Kidney capillary endothelial cell (primary cell): ENCODE data around the gene BBS12.

Experiments used
- DNase-seq: peaks from one replicate; pipeline ENCODE4 v3.0.0-alpha.2; 2018; ENCODE audit warnings: low spot score

BBS12 gene

DNA sequence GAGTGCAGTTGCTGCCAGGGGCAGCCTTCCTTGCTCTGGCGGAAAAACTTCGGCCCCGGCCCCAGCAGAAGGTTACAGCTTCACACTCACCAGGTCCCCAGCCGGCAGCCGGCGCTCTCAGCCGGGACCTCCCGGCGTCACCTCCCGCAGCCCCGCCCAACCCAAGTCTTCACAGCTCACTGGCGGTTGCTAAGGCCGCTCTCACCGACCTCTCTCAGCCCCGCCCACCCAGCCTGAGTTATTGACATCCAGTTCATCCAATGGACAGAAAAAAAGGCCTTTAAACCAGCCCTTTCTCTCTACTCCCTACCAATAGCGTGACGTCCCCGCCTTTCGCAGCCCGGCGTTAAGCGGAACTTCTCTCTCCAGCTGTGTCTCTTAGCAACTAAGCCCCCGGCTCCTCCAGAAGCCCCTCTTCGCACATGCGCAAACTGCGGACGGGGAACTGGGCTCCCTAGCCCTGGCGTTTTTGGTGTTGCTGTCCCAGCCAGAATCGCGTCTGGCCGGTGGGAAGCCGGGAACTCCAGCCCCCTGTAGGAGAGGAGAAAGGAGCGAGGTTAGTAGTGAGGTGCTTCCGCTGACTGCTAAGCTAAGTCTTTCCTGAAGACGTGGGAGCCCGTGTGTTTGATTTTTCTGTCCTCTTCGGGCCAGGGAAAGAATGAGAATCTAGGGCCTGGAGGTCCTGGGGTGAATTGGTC lies at the start of gene BBS12:
BBS12 (plus strand) TSS at position 376 of the 698 bp plus-strand sequence. CDS start 9,189 bp downstream, outside the sequence.
- peak; percentile 99 for DNase-seq

DNA sequence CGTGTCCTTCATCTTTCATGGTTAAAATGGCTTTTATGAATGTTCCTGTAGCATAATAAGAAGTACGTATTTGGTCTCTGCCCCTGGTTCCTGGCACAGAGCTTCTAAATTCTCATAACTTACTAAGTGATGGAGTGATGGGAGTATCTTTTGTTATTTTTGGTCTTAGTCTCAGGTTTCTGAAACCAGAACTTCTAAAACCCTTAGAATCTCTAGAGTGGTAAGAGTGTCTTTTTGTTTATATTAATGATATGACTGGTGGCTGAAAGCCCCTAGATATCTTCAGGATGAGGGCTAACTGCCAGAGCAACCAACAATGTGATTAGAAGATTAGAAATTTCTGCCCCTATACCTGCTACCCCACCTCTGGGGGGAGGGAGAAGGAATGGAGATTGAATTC lies 45.8 kb upstream of the BBS12 start:
- DNase-seq, result no peak

DNA sequence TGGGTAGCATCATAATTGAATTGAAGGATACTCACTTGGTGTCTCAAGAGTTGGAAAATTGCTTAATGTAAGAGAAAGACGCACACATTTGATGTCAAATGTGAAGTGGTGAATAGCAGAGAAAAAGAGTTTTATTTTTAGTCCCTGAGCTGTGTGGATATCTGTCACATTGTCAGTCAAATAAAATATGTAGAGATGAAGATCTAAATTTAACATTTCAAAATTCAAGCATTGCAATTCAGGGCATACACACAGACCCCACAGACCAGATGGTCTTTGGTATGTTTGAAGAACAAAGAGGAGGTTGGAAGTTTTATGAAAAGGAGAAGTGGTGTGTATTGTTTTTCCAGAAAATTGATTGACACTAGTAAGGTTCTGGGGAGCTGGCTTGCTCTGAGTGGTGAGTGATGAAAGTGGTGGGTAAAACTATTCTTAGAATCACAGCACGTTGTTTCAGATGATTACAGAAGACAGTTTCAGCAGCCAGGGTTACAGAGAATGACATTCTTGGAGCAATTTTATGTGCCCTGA lies 44.9 kb upstream of the BBS12 start:
- no peak for DNase-seq

DNA sequence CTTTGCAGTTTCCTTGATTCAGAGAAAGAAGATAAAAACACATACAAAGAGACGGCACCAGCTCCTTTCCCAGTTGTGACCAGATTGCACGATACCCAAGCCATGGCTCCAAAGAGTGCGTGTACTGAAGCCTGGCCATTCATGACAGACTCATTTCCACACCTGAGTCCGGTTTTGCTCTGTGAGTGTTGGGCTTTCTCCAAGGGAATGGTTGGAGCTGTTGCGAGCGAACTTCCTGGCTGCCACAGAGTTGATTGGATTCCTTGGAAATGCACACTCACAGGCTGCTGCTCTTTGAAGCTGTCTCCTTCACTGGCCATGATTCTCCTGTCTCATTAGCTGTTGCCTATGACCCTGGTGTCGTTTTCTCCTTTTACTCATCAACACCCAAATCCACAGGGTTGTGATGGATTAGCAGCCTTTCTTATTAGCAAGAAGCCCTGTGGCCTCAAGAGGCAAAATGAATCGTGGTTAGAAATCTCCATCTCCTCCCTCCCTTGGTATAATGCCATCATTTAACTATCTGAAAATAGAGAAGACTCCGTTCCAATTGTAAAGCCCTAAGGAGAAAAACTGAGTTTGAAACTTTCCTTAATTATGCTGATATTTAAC lies 43.9 kb upstream of the BBS12 start:
- no peak for DNase-seq

DNA sequence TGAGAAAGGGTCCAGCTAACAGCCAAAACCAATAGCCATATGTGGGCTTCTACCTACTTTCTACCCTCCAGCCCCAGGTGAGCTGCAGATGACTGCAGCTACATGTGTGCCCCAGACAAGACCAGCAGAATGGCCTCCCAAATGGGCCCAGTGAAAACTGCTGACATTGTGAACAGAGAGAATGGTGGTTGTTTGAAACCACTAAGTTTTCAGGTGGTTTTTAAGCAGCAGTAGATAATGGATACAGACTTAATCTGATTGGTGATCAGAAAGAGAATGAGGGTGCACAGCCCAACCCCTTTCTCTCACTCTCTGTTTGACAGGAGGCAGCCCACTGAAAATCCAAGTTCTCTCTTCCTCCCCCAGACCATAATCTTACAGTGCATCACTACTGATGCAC lies 42.5 kb upstream of the BBS12 start:
- no peak for DNase-seq

DNA sequence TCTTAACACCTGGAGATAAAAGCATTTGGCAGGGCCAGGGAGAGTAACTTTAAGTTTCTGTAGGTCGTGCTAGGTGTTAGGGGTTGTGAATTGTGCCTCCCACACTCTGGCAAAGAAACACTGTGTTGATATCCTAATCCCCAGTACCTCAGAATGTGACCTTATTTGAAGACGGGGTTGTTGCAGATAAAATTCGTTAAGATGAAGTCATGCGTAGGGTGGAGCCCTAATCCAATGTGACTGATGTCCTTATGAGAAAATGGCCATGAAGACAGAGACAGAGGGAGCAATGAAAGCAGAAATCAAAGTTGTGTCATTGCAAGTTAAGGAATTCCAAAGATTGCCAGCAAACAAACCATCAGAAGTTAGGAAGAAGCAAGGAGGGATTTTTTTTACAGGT lies 40.5 kb upstream of the BBS12 start:
- DNase-seq, result no peak

DNA sequence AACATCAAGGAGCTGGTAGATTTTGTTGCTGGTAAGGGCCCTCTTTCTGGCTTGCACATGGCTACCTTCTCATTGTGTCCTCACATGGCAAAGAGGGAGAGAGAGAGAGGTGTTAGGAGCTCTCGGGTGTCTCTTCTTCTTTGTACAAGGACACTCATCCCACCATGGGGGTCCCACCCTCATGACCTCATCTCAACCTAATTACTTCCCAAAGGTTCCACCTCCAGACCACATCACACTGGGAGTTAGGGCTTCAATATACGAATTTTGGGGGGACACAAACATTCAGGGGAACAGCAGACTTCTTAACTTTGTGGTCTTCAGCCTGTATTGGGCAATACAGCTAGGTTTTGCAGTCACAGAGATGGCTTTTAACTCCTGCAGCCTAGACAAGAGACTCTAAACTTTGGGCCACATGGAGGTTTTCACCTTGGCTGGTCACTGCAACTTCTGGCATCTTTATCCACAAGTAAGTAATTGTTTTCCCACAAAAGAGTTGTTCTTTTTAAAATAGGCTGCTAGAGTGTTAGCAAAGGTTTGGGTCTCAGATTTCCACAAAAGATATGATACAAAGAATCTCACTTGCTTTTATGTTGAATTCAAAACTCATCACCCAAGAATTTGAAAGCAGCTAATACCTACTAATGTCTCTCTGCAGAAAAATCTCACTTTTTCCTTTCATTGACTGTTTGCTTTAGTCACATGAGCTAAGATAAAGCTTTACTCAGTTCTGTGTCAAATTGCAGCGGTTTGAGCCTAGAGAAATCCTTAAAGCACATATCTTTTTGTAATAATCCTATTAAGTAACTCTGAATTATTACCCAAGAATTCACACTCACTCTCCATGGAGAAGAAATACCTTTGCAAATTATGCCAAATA lies 39.6 kb upstream of the BBS12 start:
- DNase-seq, result no peak

DNA sequence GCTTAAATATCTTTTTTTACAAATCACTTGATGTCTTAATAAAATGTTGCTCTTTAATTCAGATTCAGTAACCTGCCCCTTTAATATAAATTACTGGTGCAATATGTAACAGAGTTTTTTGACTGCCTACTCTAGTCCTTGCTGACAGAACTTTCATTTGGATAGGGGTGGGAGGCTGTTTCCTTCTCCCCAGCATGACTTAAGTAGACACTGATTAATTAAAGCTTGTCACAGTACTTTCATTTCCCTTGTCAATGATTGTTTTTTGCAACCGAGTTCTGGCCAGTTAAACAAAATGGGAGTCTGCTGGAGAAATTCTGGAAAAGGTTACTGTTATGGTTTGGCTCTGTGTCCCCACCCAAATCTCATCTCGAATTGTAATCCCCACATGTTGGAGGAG lies 37.3 kb upstream of the BBS12 start:
- no peak for DNase-seq

DNA sequence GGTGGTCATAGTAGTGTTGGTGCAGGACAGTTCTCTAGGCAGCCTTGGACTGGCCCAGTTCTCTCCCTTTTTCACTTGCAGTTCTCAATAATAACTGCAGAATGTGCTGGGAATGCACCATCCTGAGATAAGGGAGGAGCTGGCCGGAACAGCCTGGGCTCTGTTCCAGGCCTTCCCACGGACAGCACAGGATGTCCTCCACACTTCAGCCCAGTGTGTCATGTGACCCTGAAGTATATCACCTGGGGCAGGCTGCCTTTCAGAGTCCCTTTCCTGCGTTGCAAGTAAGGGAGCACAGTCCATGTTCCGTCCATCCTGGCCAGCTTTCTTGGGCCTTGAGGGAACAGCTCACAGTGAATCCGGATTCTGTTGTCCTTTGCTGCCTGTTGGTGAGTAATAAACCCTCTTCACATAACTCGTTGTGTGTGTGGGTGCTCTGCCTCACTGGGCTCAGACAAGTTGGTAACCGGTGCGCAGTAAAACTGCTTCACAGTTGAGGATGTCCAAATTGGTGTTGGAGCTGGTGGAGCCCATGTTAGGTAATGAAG lies 32.3 kb upstream of the BBS12 start:
- peak; percentile 7 for DNase-seq

DNA sequence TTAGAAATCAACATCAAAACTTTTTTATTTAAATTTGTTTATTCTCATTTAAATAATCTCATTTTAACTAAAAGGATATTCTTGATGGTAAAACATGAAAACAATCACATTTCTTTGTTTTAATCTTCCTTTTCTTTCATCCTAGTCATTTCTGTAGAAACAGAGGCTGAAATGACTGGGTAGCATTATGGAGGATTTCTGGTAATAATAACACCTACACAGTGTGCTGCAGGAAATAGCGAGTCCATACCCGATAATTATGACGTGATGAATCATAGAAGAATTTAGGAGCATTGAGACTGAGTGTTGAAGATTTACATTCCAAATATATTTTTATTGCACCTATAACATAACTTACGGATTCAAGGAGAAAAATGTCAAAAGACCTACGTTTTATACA lies 31.4 kb upstream of the BBS12 start:
- DNase-seq, result no peak

DNA sequence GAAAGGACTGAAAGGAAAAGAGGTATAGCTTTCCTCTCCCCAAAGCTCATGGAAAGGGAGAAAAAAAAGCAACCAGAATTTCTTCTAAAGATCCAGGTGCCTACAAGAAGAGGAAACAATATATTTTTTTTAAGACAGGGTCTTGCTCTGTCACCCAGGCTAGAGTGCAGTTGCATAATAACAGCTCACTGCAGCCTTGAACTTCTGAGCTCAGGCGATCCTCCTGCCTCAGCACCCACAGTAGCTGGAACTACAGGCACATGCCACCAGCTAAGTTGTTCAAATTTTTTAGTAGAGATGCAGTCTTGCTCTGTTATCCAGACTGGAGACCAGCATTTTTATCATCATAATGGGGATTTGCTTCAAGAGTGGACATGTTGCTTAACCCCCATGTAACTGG lies 30.5 kb upstream of the BBS12 start:
- no peak for DNase-seq

DNA sequence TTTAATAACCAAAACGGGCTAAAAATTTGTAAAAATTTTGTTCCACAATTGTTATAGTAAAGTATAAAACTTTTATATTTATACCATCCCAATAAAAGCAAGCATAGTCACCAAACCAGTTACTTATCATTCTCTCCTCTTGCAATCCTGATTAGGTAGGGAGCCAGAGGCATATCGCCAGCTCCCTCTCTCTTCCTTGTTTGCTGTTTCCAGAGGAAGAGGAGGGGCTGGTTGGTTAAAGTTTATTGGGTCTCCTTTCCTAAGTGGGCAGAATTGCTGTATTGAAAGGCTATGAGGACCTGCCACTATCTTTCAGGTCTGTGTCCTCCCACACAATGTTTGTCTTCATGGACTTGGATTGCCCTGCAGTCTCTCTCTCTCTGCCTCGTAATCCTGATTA lies 29.6 kb upstream of the BBS12 start:
- DNase-seq, result no peak

DNA sequence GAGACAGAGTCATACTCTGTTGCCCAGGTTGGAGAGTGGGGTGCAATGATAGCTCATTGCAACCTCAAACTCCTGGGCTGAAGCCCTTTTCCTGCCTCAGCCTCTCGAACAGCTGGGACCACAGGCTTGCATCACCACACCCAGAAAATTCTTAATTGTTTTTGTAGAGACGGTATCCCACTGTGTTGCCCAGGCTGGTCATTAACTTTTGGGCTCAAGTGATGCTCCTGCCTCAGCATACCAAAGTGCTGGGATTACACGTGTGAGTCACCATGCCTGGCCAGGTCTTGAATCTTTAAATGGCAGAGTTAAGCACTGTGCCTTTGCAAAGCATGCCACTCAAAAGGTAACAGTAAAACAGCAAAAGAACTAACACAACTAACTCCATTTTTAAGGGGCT lies 28.6 kb upstream of the BBS12 start:
- DNase-seq, result no peak

DNA sequence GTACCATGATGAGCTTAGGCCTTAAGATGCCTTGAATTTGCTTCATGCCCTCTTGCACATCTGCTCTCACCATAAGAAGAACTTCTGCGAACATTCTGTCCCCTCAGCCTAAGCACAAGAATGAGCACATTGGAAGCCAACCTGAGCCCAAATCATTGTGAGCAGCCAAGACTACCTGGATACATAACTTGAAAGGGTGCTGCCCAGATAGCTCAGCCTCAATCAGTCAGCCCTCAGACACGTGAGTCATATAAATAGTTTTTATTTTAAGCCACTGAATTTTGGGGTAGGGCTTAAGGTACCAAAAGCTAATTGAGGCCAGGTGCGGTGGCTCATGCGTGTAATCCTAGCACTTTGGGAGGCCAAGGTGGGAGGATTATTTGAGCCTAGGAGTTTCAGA lies 27.5 kb upstream of the BBS12 start:
- DNase-seq, result no peak

DNA sequence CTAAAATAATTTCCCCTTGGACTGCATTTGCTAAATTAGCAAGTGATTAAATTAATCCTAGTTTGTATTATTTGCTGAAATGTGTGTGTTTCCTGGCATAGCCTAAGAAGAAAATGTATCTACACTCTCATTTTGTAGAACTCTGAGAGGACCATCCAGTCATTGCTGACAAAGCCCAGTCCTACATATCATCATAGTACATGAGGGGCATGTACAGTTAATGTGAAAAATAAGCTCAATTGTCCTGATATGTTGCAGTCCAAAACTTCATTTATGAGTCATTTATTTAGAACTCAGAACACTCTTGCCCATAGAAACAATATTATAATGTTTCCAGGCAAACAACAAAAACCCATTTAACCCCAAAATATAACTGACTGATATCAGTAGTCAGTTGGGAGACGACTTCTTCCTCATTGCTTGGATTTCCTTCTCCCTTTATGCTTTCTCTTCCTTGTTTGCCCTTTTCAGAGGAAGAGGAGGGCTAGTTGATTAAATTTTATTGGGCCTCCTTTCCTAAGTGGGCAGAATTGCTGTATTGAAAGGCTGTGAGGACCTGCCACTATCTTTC lies 26.9 kb upstream of the BBS12 start:
- DNase-seq, result no peak

DNA sequence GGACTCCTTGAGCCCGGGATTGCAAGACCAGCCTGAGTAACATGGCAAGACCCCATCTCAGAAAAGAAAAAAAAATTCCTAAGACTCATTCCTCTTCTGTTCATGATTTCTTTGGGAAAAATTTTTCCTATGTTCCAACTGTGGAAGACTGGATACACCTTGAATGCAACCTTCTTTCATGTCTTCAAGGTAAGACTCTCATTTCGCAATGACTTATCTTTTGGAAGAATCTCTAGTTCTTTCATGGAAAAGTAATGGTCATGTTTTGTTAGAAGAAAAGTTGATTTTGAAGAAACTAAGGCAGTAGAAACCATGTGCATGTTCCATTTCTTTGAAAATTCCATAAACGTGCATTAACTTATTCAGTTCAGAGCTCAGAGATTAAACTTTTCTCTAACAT lies 26.0 kb upstream of the BBS12 start:
- DNase-seq, result no peak

DNA sequence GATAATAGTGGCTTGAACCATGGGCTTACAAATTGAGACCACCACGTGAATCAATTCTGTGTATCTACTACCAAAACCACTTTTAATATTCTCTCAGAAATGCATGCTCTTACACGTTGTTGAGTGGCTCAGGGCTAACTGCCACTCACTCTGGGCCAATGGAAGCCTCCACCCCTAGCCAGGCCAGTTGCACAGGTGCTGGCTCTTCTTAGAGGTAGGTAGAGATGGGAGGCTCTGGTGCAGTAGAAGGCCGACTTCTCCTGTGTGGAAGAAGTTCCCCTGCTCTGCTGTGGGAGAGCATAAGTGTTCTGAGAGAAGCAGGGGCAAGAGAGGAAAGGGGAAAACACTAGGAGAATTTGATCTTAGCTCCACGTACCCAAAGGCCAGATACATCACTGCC lies 25.0 kb upstream of the BBS12 start:
- DNase-seq, result no peak

DNA sequence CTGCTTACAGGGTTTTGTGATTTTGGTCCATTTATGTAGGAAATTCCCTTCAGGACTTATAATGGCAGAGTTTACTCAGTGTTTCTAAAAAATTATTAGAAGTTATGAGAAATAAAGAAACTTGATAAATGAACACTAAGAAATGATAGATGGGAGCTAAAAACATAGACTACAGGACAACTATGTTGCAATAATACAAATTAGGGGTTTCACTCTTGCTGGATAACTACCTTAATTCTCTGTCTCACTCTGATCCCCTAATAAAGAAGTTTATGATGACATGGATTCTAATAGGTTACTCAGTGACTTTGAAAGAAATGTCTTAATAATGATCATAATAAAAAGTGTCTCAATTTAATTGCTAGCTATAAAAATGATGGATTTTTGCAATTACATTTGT lies 23.3 kb upstream of the BBS12 start:
- no peak for DNase-seq

DNA sequence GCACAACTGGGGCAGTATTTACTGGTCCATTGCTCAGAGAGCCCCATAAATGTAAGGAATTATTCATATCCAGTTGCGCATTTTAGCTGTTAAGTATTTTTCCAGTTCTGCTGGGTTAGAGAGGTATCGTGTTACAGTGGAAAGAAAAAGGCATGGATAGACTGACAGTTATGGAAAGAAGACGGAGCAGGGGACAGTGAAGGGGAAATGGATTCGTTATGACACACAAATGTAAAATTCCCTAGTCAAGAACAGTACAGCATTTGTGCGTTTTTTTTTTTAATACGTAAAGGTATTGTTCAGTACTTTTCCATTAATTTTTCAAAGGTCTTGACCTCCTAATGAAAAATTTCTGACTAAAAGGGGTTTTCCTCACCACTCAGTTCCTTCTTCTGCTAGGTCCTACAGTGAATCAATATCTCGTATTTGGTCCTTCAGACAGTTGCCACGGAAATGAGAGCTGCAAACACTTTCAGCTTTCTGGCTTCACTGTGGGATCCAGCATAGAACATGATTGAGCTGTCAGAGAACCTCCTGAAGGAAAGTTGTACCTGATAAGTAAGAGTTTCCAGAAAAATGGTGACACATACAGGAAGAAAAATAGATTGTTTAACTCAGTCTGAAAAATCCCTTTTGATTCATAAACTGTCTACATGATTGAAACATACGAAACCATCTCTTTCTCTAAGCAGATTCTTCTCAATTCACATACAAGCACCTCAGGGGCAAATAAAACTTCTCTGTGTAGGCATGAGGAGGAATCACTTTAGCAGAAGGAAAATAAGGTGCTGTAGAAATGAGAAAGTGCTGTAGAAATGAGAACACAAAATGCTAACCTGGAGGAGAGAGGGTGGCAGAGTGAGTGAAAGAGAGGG lies 21.8 kb upstream of the BBS12 start:
- no peak for DNase-seq

DNA sequence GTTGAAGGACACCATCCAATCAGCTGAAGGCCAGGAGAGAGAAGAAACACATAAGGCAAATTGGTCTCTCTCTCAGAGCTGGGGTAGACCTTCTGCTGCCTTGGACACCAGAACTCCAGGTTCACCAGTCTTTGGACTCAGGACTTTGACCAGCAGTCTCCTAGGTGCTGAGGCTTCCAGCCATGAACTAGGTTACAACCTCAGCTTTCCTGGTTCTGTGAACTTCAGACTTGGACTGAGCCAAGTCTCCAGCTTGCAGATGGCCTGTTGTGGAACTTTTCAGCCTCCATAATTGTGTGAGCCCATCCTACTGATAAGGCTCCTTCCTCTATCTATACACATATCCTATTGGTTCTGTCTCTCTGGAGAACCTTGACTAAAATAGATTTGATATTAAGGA lies 20.6 kb upstream of the BBS12 start:
- DNase-seq, result no peak

DNA sequence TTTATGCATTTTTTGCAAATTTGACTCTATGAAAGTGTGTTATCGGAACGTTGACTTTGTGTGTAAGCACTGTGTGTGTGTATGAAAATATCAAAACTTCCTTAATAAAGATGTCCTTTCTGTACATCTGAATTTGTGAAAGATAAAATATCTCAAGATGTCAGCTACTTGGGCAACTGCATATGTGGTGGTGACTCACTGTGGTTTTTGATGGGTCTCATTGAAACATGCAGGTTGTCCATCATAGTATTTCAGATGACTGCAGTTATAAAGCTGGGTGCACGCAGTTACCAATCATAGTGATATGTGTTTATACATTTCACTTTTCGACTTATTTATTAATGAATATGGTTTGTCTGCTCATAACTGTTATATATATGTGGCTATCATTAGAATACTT lies 19.7 kb upstream of the BBS12 start:
- no peak for DNase-seq
